Stimulated activated CD4-positive, alpha-beta T cell treated with anti-CD3 and anti-CD28 coated beads, Interleukin-4, amount 100 ng/mL, for 48 hours (primary cell): ENCODE measurements around the gene SLC38A7.
A peak's percentile ranks its signal among the peaks of the same experiment; 100 is the strongest.
"Not testable (repeated sequence)": the region's sequence is repeated elsewhere in the genome, so short reads cannot be mapped to it uniquely, and the experiment has no call there.

Experiments
- DNase-seq, 2 donors: peaks; one replicate each; pipeline ENCODE4 v3.0.0-alpha.2; 2020; ENCODE audit warnings: low read depth in 2 of 2

The SLC38A7 gene

GRCh38 chr16:58678716-58679115 lies 5.9 kb downstream of the SLC38A7 start:
- DNase-seq: peak in 1 of 2 donors; percentile 4

GRCh38 chr16:58678269-58678668 lies 6.3 kb downstream of the SLC38A7 start:
- no peak for DNase-seq

- no peak for DNase-seq
Measured at GRCh38 chr16:58670946-58671583, 13.5 kb downstream of the SLC38A7 start.

- DNase-seq: no peak
Measured at GRCh38 chr16:58670177-58670576, 14.4 kb downstream of the SLC38A7 start.

GRCh38 chr16:58665200-58665599 lies 19.4 kb downstream of the SLC38A7 start:
- DNase-seq: no peak

- DNase-seq: no peak
Measured at GRCh38 chr16:58661199-58661830, 23.3 kb downstream of the SLC38A7 start.

GRCh38 chr16:58659911-58660310 lies 24.7 kb downstream of the SLC38A7 start:
- not testable (repeated sequence) for DNase-seq

GRCh38 chr16:58658796-58659211 lies 25.8 kb downstream of the SLC38A7 start:
- no peak for DNase-seq

GRCh38 chr16:58656899-58657298 lies 27.7 kb downstream of the SLC38A7 start:
- DNase-seq: no peak

GRCh38 chr16:58655215-58655596 lies 29.4 kb downstream of the SLC38A7 start:
- DNase-seq: no peak

GRCh38 chr16:58654560-58655214 lies 29.9 kb downstream of the SLC38A7 start:
- no peak for DNase-seq

GRCh38 chr16:58652741-58653140 lies 31.8 kb downstream of the SLC38A7 start:
- no peak for DNase-seq

GRCh38 chr16:58651965-58652348 lies 32.6 kb downstream of the SLC38A7 start:
- DNase-seq: no peak

GRCh38 chr16:58649707-58650106 lies 34.9 kb downstream of the SLC38A7 start:
- no peak for DNase-seq

GRCh38 chr16:58647107-58647506 lies 37.5 kb downstream of the SLC38A7 start:
- no peak for DNase-seq

- DNase-seq: no peak
Measured at GRCh38 chr16:58644765-58645487, 39.6 kb downstream of the SLC38A7 start.

GRCh38 chr16:58644108-58644507 lies 40.5 kb downstream of the SLC38A7 start:
- no peak for DNase-seq

GRCh38 chr16:58640949-58641348 lies 43.6 kb downstream of the SLC38A7 start:
- no peak for DNase-seq

GRCh38 chr16:58639836-58640235 lies 44.7 kb downstream of the SLC38A7 start:
- no peak for DNase-seq

- no peak for DNase-seq
Measured at GRCh38 chr16:58639230-58639629, 45.3 kb downstream of the SLC38A7 start.

- DNase-seq: no peak
Measured at GRCh38 chr16:58638148-58639036, 46.2 kb downstream of the SLC38A7 start.
